Measurements from ENCODE around the gene HECW1.
"Not testable (repeated sequence)": the region's sequence is repeated elsewhere in the genome, so short reads cannot be mapped to it uniquely, and the experiment has no call there.

HECW1 gene

GRCh38 chr7:43460733-43461348 is 348.4 kb downstream of the HECW1 start:
- no peak for DNase-seq (ENCODE audit: low read depth in 4 of 4, low spot score in 1 of 4)

- DNase-seq (ENCODE audit: low read depth in 4 of 4, low spot score in 1 of 4): no peak
These were observed 349.0 kb downstream of the HECW1 start for GRCh38 chr7:43461349-43462024.

GRCh38 chr7:43462836-43463235 is 350.4 kb downstream of the HECW1 start:
- no peak for DNase-seq (ENCODE audit: low read depth in 4 of 4, low spot score in 1 of 4)

GRCh38 chr7:43463401-43463980 is 351.0 kb downstream of the HECW1 start:
- DNase-seq (ENCODE audit: low read depth in 4 of 4, low spot score in 1 of 4): no peak

- DNase-seq (ENCODE audit: low read depth in 4 of 4, low spot score in 1 of 4): no peak
These were observed 353.4 kb downstream of the HECW1 start for GRCh38 chr7:43465581-43466554.

- DNase-seq (ENCODE audit: low read depth in 4 of 4, low spot score in 1 of 4): no peak
These were observed 355.0 kb downstream of the HECW1 start for GRCh38 chr7:43467406-43467805.

GRCh38 chr7:43467846-43468245 is 355.4 kb downstream of the HECW1 start:
- DNase-seq (ENCODE audit: low read depth in 4 of 4, low spot score in 1 of 4): no peak

GRCh38 chr7:43469051-43469450 is 356.6 kb downstream of the HECW1 start:
- DNase-seq (ENCODE audit: low read depth in 4 of 4, low spot score in 1 of 4): no peak

- no peak for DNase-seq (ENCODE audit: low read depth in 4 of 4, low spot score in 1 of 4)
These were observed 357.7 kb downstream of the HECW1 start for GRCh38 chr7:43470110-43470509.

- no peak for DNase-seq (ENCODE audit: low read depth in 4 of 4, low spot score in 1 of 4)
These were observed 363.5 kb downstream of the HECW1 start for GRCh38 chr7:43475983-43476382.

GRCh38 chr7:43476896-43477295 is 364.4 kb downstream of the HECW1 start:
- DNase-seq (ENCODE audit: low read depth in 4 of 4, low spot score in 1 of 4): no peak

- no peak for DNase-seq (ENCODE audit: low read depth in 4 of 4, low spot score in 1 of 4)
These were observed 366.6 kb downstream of the HECW1 start for GRCh38 chr7:43479042-43479441.

GRCh38 chr7:43479543-43479942 is 367.1 kb downstream of the HECW1 start:
- DNase-seq (ENCODE audit: low read depth in 4 of 4, low spot score in 1 of 4): no peak

GRCh38 chr7:43480581-43480980 is 368.1 kb downstream of the HECW1 start:
- no peak for DNase-seq (ENCODE audit: low read depth in 4 of 4, low spot score in 1 of 4)

- no peak for DNase-seq (ENCODE audit: low read depth in 4 of 4, low spot score in 1 of 4)
These were observed 369.6 kb downstream of the HECW1 start for GRCh38 chr7:43481902-43482678.

GRCh38 chr7:43482679-43483252 is 370.3 kb downstream of the HECW1 start:
- DNase-seq (ENCODE audit: low read depth in 4 of 4, low spot score in 1 of 4): no peak

- DNase-seq (ENCODE audit: low read depth in 4 of 4, low spot score in 1 of 4): no peak
These were observed 372.4 kb downstream of the HECW1 start for GRCh38 chr7:43484678-43485395.

GRCh38 chr7:43485580-43485979 is 373.1 kb downstream of the HECW1 start:
- DNase-seq (ENCODE audit: low read depth in 4 of 4, low spot score in 1 of 4): no peak

GRCh38 chr7:43486008-43486407 is 373.6 kb downstream of the HECW1 start:
- DNase-seq (ENCODE audit: low read depth in 4 of 4, low spot score in 1 of 4): not testable (repeated sequence)

- no peak for DNase-seq (ENCODE audit: low read depth in 4 of 4, low spot score in 1 of 4)
These were observed 374.2 kb downstream of the HECW1 start for GRCh38 chr7:43486634-43487033.
